ENCODE measurements around the gene GPR31. TPM values are rescaled to one million over a fixed set of nuclear protein-coding genes. Genes with fewer than 3 reads are reported as not detected.
A peak's percentile ranks its signal among the peaks of the same experiment; 100 is the strongest.

GPR31 gene
- total and polyA plus RNA-seq, 2 donors (not counting 1 experiment from before 2014, with no cell fraction given), result not detected

- no peak overlapping the region for H3K4me3 Mint-ChIP-seq
- H3K27me3 ChIP-seq (replicated peaks in 1 of 4; ENCODE audit: control extremely low read depth in 1 of 4, control insufficient read depth in 3 of 4, insufficient read depth in 4 of 4, low read length in 3 of 4), result no peaks in the 10 kb centered on the region
- ATAC-seq (ENCODE audit: low read depth) (no peak), DNase-seq (no peak)
- no peaks in the 10 kb centered on the region for H3K36me3 ChIP-seq (replicated peaks in 1 of 2; ENCODE audit: control extremely low read depth in 1 of 2, control insufficient read depth in 1 of 2, extremely low read depth in 1 of 2, insufficient read depth in 2 of 2, low read length in 1 of 2)
- H4K20me1 ChIP-seq (ENCODE audit: control insufficient read depth, insufficient read depth, low read length, poor library complexity, severe bottlenecking), result no peaks in the 10 kb centered on the region
- POLR2A ChIA-PET, result no interaction called here
- CTCF ChIA-PET, result no interaction called here
- H3K27me3 Mint-ChIP-seq, result no peaks in the 10 kb centered on the region
- 94% methylated on average over 3 of the region's 5 CpGs for WGBS (ENCODE audit: insufficient coverage)
- no peak overlapping the region for H2AFZ ChIP-seq (ENCODE audit: insufficient read depth, low read depth, low read length, poor library complexity, severe bottlenecking)
- H3K9me3 ChIP-seq (ENCODE audit: control extremely low read depth in 1 of 3, control insufficient read depth in 2 of 3, insufficient read depth in 1 of 3, low read length in 2 of 3), result no peaks in the 10 kb centered on the region
- H3K27ac ChIP-seq (ENCODE audit: low read length in 2 of 2), result no peak overlapping the region
- H3K9me3 Mint-ChIP-seq (ENCODE audit: insufficient read depth), result no peaks in the 10 kb centered on the region
- H3K9ac ChIP-seq (ENCODE audit: low read length), result no peak overlapping the region
- TF ChIP-seq CTCF (IDR thresholded peaks at IDR 0.05) (no peak), EZH2 (IDR thresholded peaks at IDR 0.05; ENCODE audit: borderline replicate concordance, insufficient read depth, low read depth, low read length, poor library complexity, severe bottlenecking) (no peak)
- H3K4me3 ChIP-seq (ENCODE audit: control extremely low read depth in 1 of 5, extremely low read depth in 1 of 5, insufficient read depth in 1 of 5, low read depth in 2 of 5, low read length in 4 of 5), result no peak overlapping the region
- no peak overlapping the region for H3K4me2 ChIP-seq (replicated peaks; ENCODE audit: low read depth, low read length, poor library complexity, severe bottlenecking)
- peaks cover 27 to 37% of the 10 kb centered on the region in 2 donors for H3K4me1 ChIP-seq (ENCODE audit: control insufficient read depth in 2 of 2, insufficient read depth in 2 of 2, low read length in 2 of 2)
- intact Hi-C loops (cut with micrococcal nuclease), result no loop called here
- H3K79me2 ChIP-seq (ENCODE audit: control insufficient read depth, insufficient read depth, low read length), result peaks cover 30% of the 10 kb centered on the region
- H3K27ac Mint-ChIP-seq, result no peak overlapping the region
- peaks cover 46% of the 10 kb centered on the region for H3K4me1 Mint-ChIP-seq
Observed at GRCh38 chr6:167148997-167149396, 8.8 kb downstream of the GPR31 start.

GRCh38 chr6:167148021-167148420, 9.8 kb downstream of the GPR31 start:
- H3K79me2 ChIP-seq (ENCODE audit: control insufficient read depth, insufficient read depth, low read length), result peaks cover 40% of the 10 kb centered on the region
- no peak overlapping the region for H3K4me3 ChIP-seq (ENCODE audit: control extremely low read depth in 1 of 5, extremely low read depth in 1 of 5, insufficient read depth in 1 of 5, low read depth in 2 of 5, low read length in 4 of 5)
- H3K9me3 ChIP-seq (ENCODE audit: control extremely low read depth in 1 of 3, control insufficient read depth in 2 of 3, insufficient read depth in 1 of 3, low read length in 2 of 3), result no peaks in the 10 kb centered on the region
- no peaks in the 10 kb centered on the region for H3K36me3 ChIP-seq (replicated peaks in 1 of 2; ENCODE audit: control extremely low read depth in 1 of 2, control insufficient read depth in 1 of 2, extremely low read depth in 1 of 2, insufficient read depth in 2 of 2, low read length in 1 of 2)
- no peak overlapping the region for H3K27ac ChIP-seq (ENCODE audit: low read length in 2 of 2)
- TF ChIP-seq EZH2 (IDR thresholded peaks at IDR 0.05; ENCODE audit: borderline replicate concordance, insufficient read depth, low read depth, low read length, poor library complexity, severe bottlenecking), result no peak
- ATAC-seq (ENCODE audit: low read depth) (no peak), DNase-seq (no peak)
- no peak overlapping the region for H3K9ac ChIP-seq (ENCODE audit: low read length)
- H4K20me1 ChIP-seq (ENCODE audit: control insufficient read depth, insufficient read depth, low read length, poor library complexity, severe bottlenecking), result no peaks in the 10 kb centered on the region
- H3K27ac Mint-ChIP-seq, result peak overlapping the region; percentile 32
- no peak overlapping the region for H3K4me3 Mint-ChIP-seq
- H3K27me3 ChIP-seq (replicated peaks in 1 of 4; ENCODE audit: control extremely low read depth in 1 of 4, control insufficient read depth in 3 of 4, insufficient read depth in 4 of 4, low read length in 3 of 4), result no peaks in the 10 kb centered on the region
- peaks cover 23 to 29% of the 10 kb centered on the region in 2 donors for H3K4me1 ChIP-seq (ENCODE audit: control insufficient read depth in 2 of 2, insufficient read depth in 2 of 2, low read length in 2 of 2)
- no peaks in the 10 kb centered on the region for H3K27me3 Mint-ChIP-seq
- peaks cover 36% of the 10 kb centered on the region for H3K4me1 Mint-ChIP-seq
- no peaks in the 10 kb centered on the region for H3K9me3 Mint-ChIP-seq (ENCODE audit: insufficient read depth)
- intact Hi-C loops (cut with micrococcal nuclease), result no loop called here
- no peak overlapping the region for H2AFZ ChIP-seq (ENCODE audit: insufficient read depth, low read depth, low read length, poor library complexity, severe bottlenecking)
- ChIA-PET POLR2A (no interaction called here), CTCF (interaction anchor here (1.2 to 21.7 kb wide), 2 partner anchors 24 to 158 kb away, joined by 4 to 437 read pairs; partner anchors contain the start of gene CCR6)
- no peak overlapping the region for H3K4me2 ChIP-seq (replicated peaks; ENCODE audit: low read depth, low read length, poor library complexity, severe bottlenecking)
